ENCODE data around the gene ABCB1. TPM values are rescaled to one million over a fixed set of nuclear protein-coding genes. Genes with fewer than 3 reads are reported as not detected.
A peak's percentile ranks its signal among the peaks of the same experiment; 100 is the strongest.

Gene ABCB1
- total and polyA plus RNA-seq, 2 of the 13 experiments (the other 11 are each of a cell fraction or from before 2014, with no cell fraction given) = 42.8 to 52.6 TPM

DNA sequence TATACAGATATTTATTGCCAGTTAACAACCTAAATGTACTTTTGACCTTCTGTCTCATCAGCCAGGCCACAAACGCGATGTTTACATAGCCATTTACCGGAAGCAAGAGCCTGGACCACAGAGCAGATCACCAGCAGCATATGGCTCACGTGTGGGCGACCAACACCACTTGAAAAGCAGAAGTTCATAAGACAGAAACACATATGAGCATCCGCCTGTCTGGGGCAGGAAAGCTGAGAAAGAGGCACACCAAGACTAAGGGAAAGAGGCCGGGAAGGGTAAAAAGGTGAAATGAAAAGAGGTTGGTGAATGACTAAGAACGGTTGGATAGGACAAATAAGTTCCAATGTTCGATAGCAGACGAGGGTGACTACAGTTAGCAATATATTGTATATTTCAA, 1.3 kb downstream of the ABCB1 start (continued):
- peak; percentile 44; the same call in 1 of the 2 replicates for TF ChIP-seq ESRRA (CRISPR knock-in tag; IDR thresholded peaks at IDR 0.05; ENCODE audit: low read depth)
- TF ChIP-seq POLR2G (IDR thresholded peaks at IDR 0.05; ENCODE audit: low read depth, low read length) = peak; percentile 66
- TF ChIP-seq, protein P1, sequence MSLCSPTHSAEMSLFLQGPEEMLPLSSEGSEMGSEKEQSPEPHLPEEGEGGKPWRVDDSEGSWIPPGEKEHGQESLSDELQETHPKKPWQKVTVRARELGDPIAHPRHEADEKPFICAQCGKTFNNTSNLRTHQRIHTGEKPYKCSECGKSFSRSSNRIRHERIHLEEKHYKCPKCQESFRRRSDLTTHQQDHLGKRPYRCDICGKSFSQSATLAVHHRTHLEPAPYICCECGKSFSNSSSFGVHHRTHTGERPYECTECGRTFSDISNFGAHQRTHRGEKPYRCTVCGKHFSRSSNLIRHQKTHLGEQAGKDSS (CRISPR knock-in tag; IDR thresholded peaks at IDR 0.05; ENCODE audit: borderline replicate concordance, low read depth) = no peak
- TF ChIP-seq REXO4 (CRISPR knock-in tag; IDR thresholded peaks at IDR 0.05; ENCODE audit: borderline replicate concordance) = no peak
- no peak for TF ChIP-seq NFATC3 (CRISPR knock-in tag; IDR thresholded peaks at IDR 0.05)
- TF ChIP-seq, protein P2, sequence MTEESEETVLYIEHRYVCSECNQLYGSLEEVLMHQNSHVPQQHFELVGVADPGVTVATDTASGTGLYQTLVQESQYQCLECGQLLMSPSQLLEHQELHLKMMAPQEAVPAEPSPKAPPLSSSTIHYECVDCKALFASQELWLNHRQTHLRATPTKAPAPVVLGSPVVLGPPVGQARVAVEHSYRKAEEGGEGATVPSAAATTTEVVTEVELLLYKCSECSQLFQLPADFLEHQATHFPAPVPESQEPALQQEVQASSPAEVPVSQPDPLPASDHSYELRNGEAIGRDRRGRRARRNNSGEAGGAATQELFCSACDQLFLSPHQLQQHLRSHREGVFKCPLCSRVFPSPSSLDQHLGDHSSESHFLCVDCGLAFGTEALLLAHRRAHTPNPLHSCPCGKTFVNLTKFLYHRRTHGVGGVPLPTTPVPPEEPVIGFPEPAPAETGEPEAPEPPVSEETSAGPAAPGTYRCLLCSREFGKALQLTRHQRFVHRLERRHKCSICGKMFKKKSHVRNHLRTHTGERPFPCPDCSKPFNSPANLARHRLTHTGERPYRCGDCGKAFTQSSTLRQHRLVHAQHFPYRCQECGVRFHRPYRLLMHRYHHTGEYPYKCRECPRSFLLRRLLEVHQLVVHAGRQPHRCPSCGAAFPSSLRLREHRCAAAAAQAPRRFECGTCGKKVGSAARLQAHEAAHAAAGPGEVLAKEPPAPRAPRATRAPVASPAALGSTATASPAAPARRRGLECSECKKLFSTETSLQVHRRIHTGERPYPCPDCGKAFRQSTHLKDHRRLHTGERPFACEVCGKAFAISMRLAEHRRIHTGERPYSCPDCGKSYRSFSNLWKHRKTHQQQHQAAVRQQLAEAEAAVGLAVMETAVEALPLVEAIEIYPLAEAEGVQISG (CRISPR knock-in tag; IDR thresholded peaks at IDR 0.05) = peak; percentile 52; the same call in 1 of the 2 replicates
- TF ChIP-seq CBX5 (CRISPR knock-in tag; IDR thresholded peaks at IDR 0.05; ENCODE audit: borderline replicate concordance) = peak; percentile 29; the same call in 1 of the 2 replicates
- TF ChIP-seq ZNF792 (CRISPR knock-in tag; IDR thresholded peaks at IDR 0.05) = peak; percentile 69; the same call in 1 of the 2 replicates
- peak; percentile 92 for TF ChIP-seq RARA (CRISPR knock-in tag; IDR thresholded peaks at IDR 0.05)
- TF ChIP-seq MEIS1 (CRISPR knock-in tag; IDR thresholded peaks at IDR 0.05; ENCODE audit: borderline replicate concordance) = 0 out of 2 replicates have a peak, but pooled peaks have one; percentile 6
- TF ChIP-seq, protein P3, sequence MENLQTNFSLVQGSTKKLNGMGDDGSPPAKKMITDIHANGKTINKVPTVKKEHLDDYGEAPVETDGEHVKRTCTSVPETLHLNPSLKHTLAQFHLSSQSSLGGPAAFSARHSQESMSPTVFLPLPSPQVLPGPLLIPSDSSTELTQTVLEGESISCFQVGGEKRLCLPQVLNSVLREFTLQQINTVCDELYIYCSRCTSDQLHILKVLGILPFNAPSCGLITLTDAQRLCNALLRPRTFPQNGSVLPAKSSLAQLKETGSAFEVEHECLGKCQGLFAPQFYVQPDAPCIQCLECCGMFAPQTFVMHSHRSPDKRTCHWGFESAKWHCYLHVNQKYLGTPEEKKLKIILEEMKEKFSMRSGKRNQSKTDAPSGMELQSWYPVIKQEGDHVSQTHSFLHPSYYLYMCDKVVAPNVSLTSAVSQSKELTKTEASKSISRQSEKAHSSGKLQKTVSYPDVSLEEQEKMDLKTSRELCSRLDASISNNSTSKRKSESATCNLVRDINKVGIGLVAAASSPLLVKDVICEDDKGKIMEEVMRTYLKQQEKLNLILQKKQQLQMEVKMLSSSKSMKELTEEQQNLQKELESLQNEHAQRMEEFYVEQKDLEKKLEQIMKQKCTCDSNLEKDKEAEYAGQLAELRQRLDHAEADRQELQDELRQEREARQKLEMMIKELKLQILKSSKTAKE (CRISPR knock-in tag; IDR thresholded peaks at IDR 0.05; ENCODE audit: borderline replicate concordance) = peak; percentile 57
- TF ChIP-seq FOXP1 (IDR thresholded peaks at IDR 0.05) = no peak
- TF ChIP-seq FOXP1 (CRISPR knock-in tag; IDR thresholded peaks at IDR 0.05) = peak; percentile 78
- TF ChIP-seq ZNF629 (CRISPR knock-in tag; conservative IDR thresholded peaks at IDR 0.05) = no peak
- TF ChIP-seq, protein P4, sequence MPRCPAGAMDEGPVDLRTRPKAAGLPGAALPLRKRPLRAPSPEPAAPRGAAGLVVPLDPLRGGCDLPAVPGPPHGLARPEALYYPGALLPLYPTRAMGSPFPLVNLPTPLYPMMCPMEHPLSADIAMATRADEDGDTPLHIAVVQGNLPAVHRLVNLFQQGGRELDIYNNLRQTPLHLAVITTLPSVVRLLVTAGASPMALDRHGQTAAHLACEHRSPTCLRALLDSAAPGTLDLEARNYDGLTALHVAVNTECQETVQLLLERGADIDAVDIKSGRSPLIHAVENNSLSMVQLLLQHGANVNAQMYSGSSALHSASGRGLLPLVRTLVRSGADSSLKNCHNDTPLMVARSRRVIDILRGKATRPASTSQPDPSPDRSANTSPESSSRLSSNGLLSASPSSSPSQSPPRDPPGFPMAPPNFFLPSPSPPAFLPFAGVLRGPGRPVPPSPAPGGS (CRISPR knock-in tag; IDR thresholded peaks at IDR 0.05) = no peak
- peak; percentile 44 for TF ChIP-seq ASH2L (IDR thresholded peaks at IDR 0.05; ENCODE audit: insufficient read length, low read depth, low read length)
- no peak for TF ChIP-seq TOPORS (CRISPR knock-in tag; IDR thresholded peaks at IDR 0.05)
- no peak for TF ChIP-seq ZNF326 (CRISPR knock-in tag; IDR thresholded peaks at IDR 0.05; ENCODE audit: borderline replicate concordance)
- TF ChIP-seq, protein P5, sequence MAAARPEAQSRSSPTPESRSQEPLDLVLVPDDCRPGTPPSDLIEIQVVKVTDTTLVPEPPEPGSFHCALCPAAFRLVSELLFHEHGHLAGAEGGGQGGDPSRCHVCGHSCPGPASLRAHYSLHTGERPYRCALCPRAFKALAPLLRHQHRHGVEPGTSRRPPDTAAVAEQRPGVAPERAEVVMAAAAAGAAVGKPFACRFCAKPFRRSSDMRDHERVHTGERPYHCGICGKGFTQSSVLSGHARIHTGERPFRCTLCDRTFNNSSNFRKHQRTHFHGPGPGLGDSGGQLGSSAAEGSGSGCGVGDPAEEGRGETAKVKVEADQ (CRISPR knock-in tag; IDR thresholded peaks at IDR 0.05; ENCODE audit: borderline replicate concordance) = no peak
- TF ChIP-seq CCDC6 (CRISPR knock-in tag; IDR thresholded peaks at IDR 0.05) = 0 out of 2 replicates have a peak, but pooled peaks have one; percentile 22
- TF ChIP-seq KDM5A (IDR thresholded peaks at IDR 0.05; ENCODE audit: borderline replicate concordance, low read length) = peak; percentile 26; the same call in 1 of the 2 replicates
